GM18511 (cell line): ENCODE data around the gene C10orf95.

Experiments
- ATAC-seq: cut with Tn5 transposase; IDR thresholded peaks from one replicate; pipeline ENCODE4 v1.9.1; 2021; ENCODE audit warnings: mild to moderate bottlenecking, moderate library complexity; ENCODE audit not compliant: unreplicated experiment

The C10orf95 gene

DNA sequence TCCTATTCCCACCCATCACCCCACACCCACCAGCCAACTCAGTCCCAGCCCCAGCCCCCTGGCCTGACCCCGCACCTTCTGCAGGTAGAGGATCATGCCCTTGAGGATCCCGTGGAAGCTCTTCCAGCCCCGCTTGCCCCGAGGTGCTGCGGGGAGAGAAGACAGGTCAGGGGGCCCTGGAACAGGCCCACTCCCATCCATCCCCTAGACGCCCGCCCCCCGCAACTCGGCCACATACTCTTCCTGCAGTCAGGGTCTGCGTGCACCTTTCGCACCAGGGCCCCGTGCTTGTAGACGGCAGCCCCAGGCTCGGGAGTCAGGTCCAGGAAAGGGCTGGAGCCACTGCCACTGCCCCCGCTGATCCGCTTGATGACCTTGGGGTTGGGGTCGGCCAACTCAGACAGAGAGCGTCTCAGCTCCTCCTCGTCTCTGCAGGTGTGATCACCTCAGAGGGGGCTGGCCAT lies 46.2 kb downstream of the C10orf95 start:
- no peak for ATAC-seq

DNA sequence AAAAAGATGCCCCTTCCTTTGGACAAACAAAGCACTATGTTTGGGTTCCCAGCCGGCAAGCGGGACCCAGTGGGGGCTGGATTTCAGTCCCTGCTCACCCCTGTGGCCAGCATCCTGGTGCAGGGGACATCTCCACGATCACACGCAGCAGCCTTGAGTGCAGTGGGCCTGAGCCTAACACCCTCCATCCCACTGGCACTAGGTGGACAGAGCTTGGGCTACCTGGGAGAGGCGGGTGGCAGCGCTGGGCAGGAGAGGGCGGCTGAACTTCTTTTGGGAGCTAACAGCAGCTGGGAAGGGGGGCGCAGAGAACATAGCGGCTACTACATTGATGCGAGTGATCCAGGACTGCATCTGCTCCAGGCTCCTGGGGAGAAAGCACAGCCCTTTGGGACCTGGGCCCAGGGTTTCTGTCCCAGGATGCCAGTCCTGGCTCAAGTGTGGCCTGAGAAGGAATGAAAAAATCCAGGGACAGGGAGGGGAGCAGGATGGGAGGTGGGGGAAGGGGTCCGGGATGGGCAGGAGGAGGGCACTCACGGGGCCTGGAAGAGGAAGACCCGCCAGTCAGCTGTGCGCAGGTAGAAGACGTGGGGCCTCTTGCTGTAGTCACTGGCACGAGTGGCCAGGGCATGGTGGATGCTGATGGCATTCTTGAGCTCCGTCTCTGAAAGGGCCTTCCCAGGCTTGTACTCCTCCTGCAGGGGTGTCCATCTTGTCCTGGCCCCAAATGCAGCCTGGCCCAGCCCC lies 46.8 kb downstream of the C10orf95 start:
- ATAC-seq = no peak

DNA sequence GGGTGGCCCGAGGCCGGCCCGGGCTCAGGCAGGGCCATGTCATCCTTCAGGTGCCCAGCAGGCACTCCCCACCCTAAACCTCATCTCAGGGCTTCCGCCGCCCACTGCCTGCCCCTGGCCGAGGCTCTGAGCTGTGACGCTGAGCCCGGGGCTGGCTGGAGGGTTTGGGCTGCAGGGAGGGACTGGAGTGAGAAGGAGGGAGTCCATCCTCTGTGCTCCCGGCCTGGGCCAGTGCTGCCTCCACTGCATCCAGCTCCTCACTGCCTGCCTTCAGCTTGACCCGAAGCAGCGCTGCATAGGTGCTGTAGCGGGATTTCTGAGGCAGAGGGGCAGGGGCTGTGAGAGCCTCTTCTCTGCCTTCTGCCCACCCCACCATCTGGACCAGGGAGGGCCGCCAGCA lies 48.2 kb downstream of the C10orf95 start:
- ATAC-seq = no peak

DNA sequence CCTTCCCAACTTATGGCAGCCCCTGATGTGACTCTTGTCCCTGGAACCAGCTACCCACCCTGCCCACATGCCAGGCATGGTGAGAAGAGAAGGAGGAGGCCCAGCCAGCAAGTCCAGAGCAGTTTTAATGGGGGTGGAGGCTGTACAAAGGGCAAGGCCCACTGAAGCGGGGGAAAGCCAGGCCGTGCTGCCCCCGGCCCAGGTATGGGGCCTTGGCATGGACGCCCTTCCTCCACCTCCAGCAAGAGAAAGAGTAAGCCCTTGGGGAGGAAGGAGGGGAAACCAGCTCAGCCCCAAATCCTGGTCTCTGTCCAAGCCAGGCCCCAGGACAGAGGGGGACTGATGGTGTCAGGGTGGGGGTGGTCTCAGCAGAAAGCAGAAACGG lies 48.8 kb downstream of the C10orf95 start:
- no peak for ATAC-seq

DNA sequence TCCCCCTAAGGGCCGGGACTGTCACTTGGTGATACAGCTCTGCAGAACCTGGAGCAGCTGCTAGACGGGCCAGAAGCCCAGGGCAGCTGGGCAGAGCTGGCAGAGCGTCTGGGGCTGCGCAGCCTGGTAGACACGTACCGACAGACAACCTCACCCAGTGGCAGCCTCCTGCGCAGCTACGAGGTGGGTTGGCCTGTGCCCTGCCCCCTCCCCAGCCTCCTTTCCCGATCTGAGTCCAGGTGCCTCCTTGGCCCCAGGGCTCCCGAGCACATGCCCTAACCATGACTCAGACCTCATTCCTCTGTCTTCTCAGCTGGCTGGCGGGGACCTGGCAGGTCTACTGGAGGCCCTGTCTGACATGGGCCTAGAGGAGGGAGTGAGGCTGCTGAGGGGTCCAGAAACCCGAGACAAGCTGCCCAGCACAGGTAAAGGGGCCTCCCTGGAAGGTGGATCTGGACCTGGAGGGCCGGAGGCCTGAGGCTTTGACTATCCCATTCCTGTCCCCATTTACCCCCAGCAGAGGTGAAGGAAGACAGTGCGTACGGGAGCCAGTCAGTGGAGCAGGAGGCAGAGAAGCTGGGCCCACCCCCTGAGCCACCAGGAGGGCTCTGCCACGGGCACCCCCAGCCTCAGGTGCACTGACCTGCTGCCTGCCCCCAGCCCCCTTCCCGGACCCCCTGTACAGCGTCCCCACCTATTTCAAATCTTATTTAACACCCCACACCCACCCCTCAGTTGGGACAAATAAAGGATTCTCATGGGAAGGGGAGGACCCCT lies 49.4 kb downstream of the C10orf95 start:
- no peak for ATAC-seq

DNA sequence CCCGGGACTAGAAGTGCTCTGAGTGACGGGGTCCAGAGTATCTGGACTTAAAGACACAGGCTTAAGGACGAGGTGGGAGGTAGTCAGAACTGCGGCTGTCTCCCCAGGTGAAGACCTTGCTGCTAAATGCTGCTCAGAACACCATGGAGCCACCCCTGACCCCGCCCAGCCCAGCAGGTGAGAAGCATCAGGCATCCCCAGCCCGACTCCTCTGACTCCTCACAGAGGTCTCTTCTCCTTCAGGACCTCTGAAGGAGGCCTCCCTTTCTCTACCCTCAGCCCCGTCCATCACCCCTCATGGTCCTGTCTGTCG lies 50.0 kb downstream of the C10orf95 start:
- no peak for ATAC-seq

DNA sequence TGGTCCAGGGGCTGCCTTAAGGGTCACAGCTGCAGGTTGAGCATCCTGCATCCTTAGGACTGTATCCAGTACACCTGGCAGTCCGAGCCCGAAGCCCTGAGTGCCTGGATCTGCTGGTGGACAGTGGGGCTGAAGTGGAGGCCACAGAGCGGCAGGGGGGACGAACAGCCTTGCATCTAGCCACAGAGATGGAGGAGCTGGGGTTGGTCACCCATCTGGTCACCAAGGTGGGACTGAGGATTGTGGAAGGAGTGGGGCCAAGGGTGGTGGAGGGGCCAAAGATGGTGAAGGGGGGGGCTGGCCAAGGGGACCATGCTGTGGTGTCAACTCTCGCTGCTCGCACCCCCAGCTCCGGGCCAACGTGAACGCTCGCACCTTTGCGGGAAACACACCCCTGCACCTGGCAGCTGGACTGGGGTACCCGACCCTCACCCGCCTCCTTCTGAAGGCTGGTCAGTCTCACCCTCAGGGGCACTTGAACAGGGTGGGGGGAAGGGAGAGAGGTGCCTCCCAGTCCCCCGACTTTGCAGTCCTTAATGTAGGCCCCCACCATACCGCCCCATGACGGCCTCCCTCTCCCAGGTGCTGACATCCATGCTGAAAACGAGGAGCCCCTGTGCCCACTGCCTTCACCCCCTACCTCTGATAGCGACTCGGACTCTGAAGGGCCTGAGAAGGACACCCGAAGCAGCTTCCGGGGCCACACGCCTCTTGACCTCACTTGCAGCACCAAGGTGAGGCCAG lies 50.6 kb downstream of the C10orf95 start:
- ATAC-seq = no peak

DNA sequence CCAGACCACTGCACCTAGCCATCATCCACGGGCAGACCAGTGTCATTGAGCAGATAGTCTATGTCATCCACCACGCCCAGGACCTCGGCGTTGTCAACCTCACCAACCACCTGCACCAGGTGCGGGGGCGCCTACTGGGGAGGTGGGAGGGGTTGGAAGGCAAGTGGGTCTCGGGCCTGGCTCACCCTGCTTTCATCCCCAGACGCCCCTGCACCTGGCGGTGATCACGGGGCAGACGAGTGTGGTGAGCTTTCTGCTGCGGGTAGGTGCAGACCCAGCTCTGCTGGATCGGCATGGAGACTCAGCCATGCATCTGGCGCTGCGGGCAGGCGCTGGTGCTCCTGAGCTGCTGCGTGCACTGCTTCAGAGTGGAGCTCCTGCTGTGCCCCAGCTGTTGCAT lies 51.3 kb downstream of the C10orf95 start:
- ATAC-seq = no peak
